Spleen (tissue), 11 donors: ENCODE measurements around the gene CFAP221. TPM values are rescaled to one million over a fixed set of nuclear protein-coding genes. Genes with fewer than 3 reads are reported as not detected.

Source experiments
- DNase-seq: peaks from one replicate; pipeline ENCODE4 v3.0.0-alpha.2; 2020
- H3K27ac ChIP-seq, 8 donors: fragments of 200-600 bp; sonication (generic) in 7 of 8; 1 replicate in 4 of 8; 2 replicates in 4 of 8; pipeline versions ENCODE4 v1.5.0 to v1.8.0; 2016 to 2021; ENCODE audit warnings: inconsistent platforms in 4 of 8, mild to moderate bottlenecking in 4 of 8, moderate library complexity in 1 of 8
- H3K27me3 ChIP-seq, 7 donors: fragments of 200-600 bp; sonication (generic) in 6 of 7; replicated peaks in 1 of 7; 1 replicate in 4 of 7; 2 replicates in 3 of 7; pipeline versions ENCODE4 v1.5.0 to v1.8.0; 2016 to 2021; ENCODE audit warnings: inconsistent platforms in 3 of 7, mild to moderate bottlenecking in 1 of 7
- H3K36me3 ChIP-seq, 6 donors: fragments of 200-600 bp; sonication (generic) in 5 of 6; 1 replicate in 4 of 6; 2 replicates in 2 of 6; pipeline versions ENCODE4 v1.5.0 to v1.8.0; 2016 to 2021; ENCODE audit warnings: inconsistent platforms in 2 of 6
- H3K4me1 ChIP-seq, 6 donors: fragments of 200-600 bp; sonication (generic) in 5 of 6; 1 replicate in 3 of 6; 2 replicates in 3 of 6; pipeline versions ENCODE4 v1.5.0 to v1.8.0; 2016 to 2021; ENCODE audit warnings: inconsistent platforms in 3 of 6
- H3K4me3 ChIP-seq, 8 donors: fragments of 200-600 bp; sonication (generic) in 7 of 8; 1 replicate in 4 of 8; 2 replicates in 4 of 8; pipeline versions ENCODE4 v1.5.0 to v1.8.0; 2016 to 2021; ENCODE audit warnings: inconsistent platforms in 4 of 8, mild to moderate bottlenecking in 4 of 8, moderate library complexity in 2 of 8
- H3K9me3 ChIP-seq, 8 donors: fragments of 200-600 bp; sonication (generic) in 7 of 8; 1 replicate in 4 of 8; 2 replicates in 4 of 8; pipeline versions ENCODE4 v1.5.0 to v1.8.0; 2016 to 2021; ENCODE audit warnings: inconsistent platforms in 4 of 8
- CTCF ChIP-seq, 11 experiments: fragments of 200-600 bp in 7 of 11; fragments of 450-650 bp in 4 of 11; sonication (generic) in 4 of 11; IDR thresholded peaks in 8 of 11; conservative IDR thresholded peaks in 3 of 11; 1 replicate in 7 of 11; 2 replicates in 4 of 11; pipeline versions ENCODE4 v1.4.0 to v1.8.0; 2016 to 2021; ENCODE audit warnings: antibody characterized with exemption in 11 of 11, inconsistent platforms in 4 of 11, mild to moderate bottlenecking in 1 of 11
- POLR2A ChIP-seq, 3 donors: fragments of 450-650 bp; IDR thresholded peaks; one replicate each; pipeline ENCODE4 v1.5.1; 2017; ENCODE audit warnings: antibody characterized with exemption in 3 of 3, mild to moderate bottlenecking in 1 of 3
- POLR2AphosphoS5 ChIP-seq, 3 donors: sonication (generic); formaldehyde crosslinking; IDR thresholded peaks; one replicate each; pipeline ENCODE4 v1.5.1; 2017; ENCODE audit warnings: antibody characterized with exemption in 3 of 3
- WGBS, 5 donors: extraction: QIAGEN DNeasy Blood & Tissue Kit in 3 of 5; methylation state at CpG; one replicate each; pipeline versions ENCODE4 v1.1.5 to v1.1.7; 2013 to 2018; 5-methylcytosine and 5-hydroxymethylcytosine counted together
- intact Hi-C: fragments of 100-400 bp; cut with DNase I; formaldehyde crosslinking; loops from one replicate; pipeline ENCODE4 v1.15.0; 2023; ENCODE audit warnings: low total_unique reads
- polyA plus RNA-seq, 3 donors: library from polyadenylated mRNA; stranded (reverse); fragments of 200-250 nt; gene quantifications; one replicate each; pipeline ENCODE4 v1.2.1, GENCODE V29; 2013
- total RNA-seq, 7 donors: library from RNA; depleted of rRNA in 3 of 7; stranded (reverse); fragments of >200 nt in 3 of 7; fragmentation: NEBNext Ultra II Directional in 4 of 7; extraction: Animal tissue kit (Norgen Biotek cat#: 25700) in 4 of 7; gene quantifications; one replicate each; pipeline versions ENCODE4 v1.1.0 to v1.2.1, GENCODE V29; 2016 to 2021
- donor health status: healthy with polysubstance abuse.
- donor health status: DM: no; HTN: no; CAD: no; lungs with moderate emphysema.
- donor health status: DM: no; HTN: no; CAD: no.
- donor health status: Bipolar disorder and iron deficiency.
- donor health status: healthy.
- donor health status: DM: no; HTN: no; CAD: no.
- donor health status: DM: yes; HTN: yes; CAD: no.

Gene CFAP221
- total and polyA plus RNA-seq, 10 donors = 0.06 to 1.5 (median 0.55) TPM; not detected in 2

- Histone ChIP-seq H3K4me3 (no peak overlapping the region), H3K27ac (no peak overlapping the region), H3K36me3 (peaks cover 0 to 3% (median 0%) of the 10 kb centered on the region in 6 donors), H3K4me1 (peaks cover 0 to 9% (median 0%) of the 10 kb centered on the region in 6 donors), H3K9me3 (peaks cover 0 to 11% (median 6%) of the 10 kb centered on the region in 8 donors), H3K27me3 (peaks cover 0 to 22% (median 0%) of the 10 kb centered on the region in 7 donors)
- TF ChIP-seq POLR2A (IDR thresholded peaks at IDR 0.05) (no peak), CTCF (IDR thresholded peaks at IDR 0.05 in 8 of 11, conservative IDR thresholded peaks at IDR 0.05 in 3 of 11) (no peak), POLR2AphosphoS5 (IDR thresholded peaks at IDR 0.05) (no peak)
- intact Hi-C loops = loop anchor here (5.0 to 10.0 kb wide), 2 partner anchors 121 to 473 kb away; no protein-coding TSS in a partner anchor
- 70 to 84% (median 73%) methylated on average over 11 to 12 of the region's 12 CpGs for whole genome bisulfite sequencing, 5 donors
- DNase-seq = no peak
Observed at GRCh38 chr2:119701352-119701751, 157.1 kb downstream of the CFAP221 start.

- no peak for DNase-seq
- 77 to 93% (median 86%) methylated on average over 2 of the region's 2 CpGs for WGBS, 5 donors
- Histone ChIP-seq H3K9me3 (peaks cover 0 to 11% (median 6%) of the 10 kb centered on the region in 8 donors), H3K27me3 (peaks cover 0 to 22% (median 0%) of the 10 kb centered on the region in 7 donors), H3K4me1 (peaks cover 0 to 9% (median 0%) of the 10 kb centered on the region in 6 donors), H3K36me3 (peaks cover 0 to 3% (median 0%) of the 10 kb centered on the region in 6 donors), H3K4me3 (no peak overlapping the region), H3K27ac (no peak overlapping the region)
- no peak for TF ChIP-seq POLR2AphosphoS5 (IDR thresholded peaks at IDR 0.05)
- TF ChIP-seq POLR2A (IDR thresholded peaks at IDR 0.05) = no peak
- no peak for TF ChIP-seq CTCF (IDR thresholded peaks at IDR 0.05 in 8 of 11, conservative IDR thresholded peaks at IDR 0.05 in 3 of 11)
- intact Hi-C loops = loop anchor here (5.0 to 10.0 kb wide), 2 partner anchors 120 to 472 kb away; no protein-coding TSS in a partner anchor
Observed at GRCh38 chr2:119702203-119702917, 158.1 kb downstream of the CFAP221 start.

- intact Hi-C loops = loop anchor here (5.0 to 10.0 kb wide), 2 partner anchors 119 to 472 kb away; no protein-coding TSS in a partner anchor
- peaks cover 0 to 11% (median 6%) of the 10 kb centered on the region in 8 donors for H3K9me3 ChIP-seq
- no peak overlapping the region for H3K4me3 ChIP-seq
- peak; percentile 93 for DNase-seq
- H3K27ac ChIP-seq = no peak overlapping the region
- H3K4me1 ChIP-seq = peaks cover 0 to 9% (median 0%) of the 10 kb centered on the region in 6 donors
- H3K27me3 ChIP-seq = peaks cover 0 to 21% (median 0%) of the 10 kb centered on the region in 7 donors
- 14 to 22% (median 17%) methylated on average over 13 of the region's 13 CpGs for WGBS, 5 donors
- TF ChIP-seq POLR2A (IDR thresholded peaks at IDR 0.05) (no peak), POLR2AphosphoS5 (IDR thresholded peaks at IDR 0.05) (peak in 2 of 3 donors; percentile 36 to 69), CTCF (IDR thresholded peaks at IDR 0.05 in 8 of 11, conservative IDR thresholded peaks at IDR 0.05 in 3 of 11) (peak; percentile 71 to 97 (median 93))
- H3K36me3 ChIP-seq = peaks cover 0 to 3% (median 0%) of the 10 kb centered on the region in 6 donors
Observed at GRCh38 chr2:119702918-119703401, 158.7 kb downstream of the CFAP221 start.

- Histone ChIP-seq H3K4me1 (peaks cover 0 to 9% (median 0%) of the 10 kb centered on the region in 6 donors), H3K27ac (no peak overlapping the region), H3K9me3 (peaks cover 0 to 11% (median 6%) of the 10 kb centered on the region in 8 donors), H3K4me3 (no peak overlapping the region), H3K36me3 (peaks cover 0 to 3% (median 0%) of the 10 kb centered on the region in 6 donors), H3K27me3 (peaks cover 0 to 16% (median 0%) of the 10 kb centered on the region in 7 donors)
- DNase-seq = peak; percentile 51
- WGBS, 5 donors = 74 to 90% (median 75%) methylated on average over 5 of the region's 5 CpGs
- intact Hi-C loops = loop anchor here (5.0 to 10.0 kb wide), 2 partner anchors 119 to 471 kb away; no protein-coding TSS in a partner anchor
- no peak for TF ChIP-seq POLR2AphosphoS5 (IDR thresholded peaks at IDR 0.05)
- TF ChIP-seq CTCF (IDR thresholded peaks at IDR 0.05 in 8 of 11, conservative IDR thresholded peaks at IDR 0.05 in 3 of 11) = no peak
- TF ChIP-seq POLR2A (IDR thresholded peaks at IDR 0.05) = no peak
Observed at GRCh38 chr2:119703526-119703925, 159.3 kb downstream of the CFAP221 start.
